B cell (primary cell): ENCODE data around the gene PFDN2. TPM values are rescaled to one million over a fixed set of nuclear protein-coding genes. Genes with fewer than 3 reads are reported as not detected.

Source experiments
- ATAC-seq: fragments of 200-7000 bp; cut with Tn5 transposase; one replicate; pipeline ENCODE4 v1.10.0; 2021; ENCODE audit warnings: low read depth, mild to moderate bottlenecking, moderate number of reproducible peaks, moderate library complexity
- CTCF ChIA-PET: fragments of 350-600 bp; sonication (Branson Sonifier 250); formaldehyde crosslinking; loops from one replicate; lab custom pipeline; 2021; ENCODE audit warnings: antibody characterized with exemption, inconsistent platforms; lab: Charles Lee
- POLR2A ChIA-PET: fragments of 350-600 bp; sonication (Branson Sonifier 250); formaldehyde crosslinking; loops from one replicate; lab custom pipeline; 2021; ENCODE audit warnings: antibody characterized with exemption; lab: Charles Lee
- DNase-seq: peaks from one replicate; pipeline ENCODE4 v3.0.0; 2013
- H2AFZ ChIP-seq: 2 replicates; pipeline ENCODE4 v1.6.1; 2012; ENCODE audit warnings: mild to moderate bottlenecking, low read depth, low read length; ENCODE audit not compliant: insufficient read depth, poor library complexity, severe bottlenecking
- H3K27ac ChIP-seq, 2 donors: 1 replicate in 1 of 2; 2 replicates in 1 of 2; pipeline ENCODE4 v1.5.1; 2012 to 2013; ENCODE audit warnings: low read length in 2 of 2, mild to moderate bottlenecking in 2 of 2, moderate library complexity in 1 of 2
- H3K27me3 ChIP-seq, 4 experiments: fragments of 200-600 bp in 1 of 4; sonication (generic) in 1 of 4; replicated peaks in 1 of 4; 1 replicate in 2 of 4; 2 replicates in 2 of 4; pipeline versions ENCODE4 v1.6.1 to v1.7.0; 2013 to 2016; ENCODE audit warnings: low read length in 3 of 4, mild to moderate bottlenecking in 2 of 4, mixed read lengths in 1 of 4, moderate library complexity in 1 of 4; ENCODE audit not compliant: insufficient read depth in 4 of 4, control insufficient read depth in 3 of 4; ENCODE audit errors: control extremely low read depth in 1 of 4
- H3K36me3 ChIP-seq, 2 experiments: replicated peaks in 1 of 2; 1 replicate in 1 of 2; 2 replicates in 1 of 2; pipeline versions ENCODE4 v1.6.1 to v1.7.1; 2013; ENCODE audit warnings: low read length in 1 of 2; ENCODE audit not compliant: insufficient read depth in 2 of 2, control insufficient read depth in 1 of 2; ENCODE audit errors: control extremely low read depth in 1 of 2, extremely low read depth in 1 of 2
- H3K4me1 ChIP-seq, 2 donors: fragments of 200-600 bp in 1 of 2; sonication (generic) in 1 of 2; 1 replicate in 1 of 2; 2 replicates in 1 of 2; pipeline versions ENCODE4 v1.5.1 to v1.6.1; 2013 to 2017; ENCODE audit warnings: low read length in 2 of 2; ENCODE audit not compliant: control insufficient read depth in 2 of 2, insufficient read depth in 2 of 2
- H3K4me2 ChIP-seq: replicated peaks from 2 replicates; pipeline ENCODE3; 2012; ENCODE audit warnings: mild to moderate bottlenecking, low read depth, low read length; ENCODE audit not compliant: poor library complexity, severe bottlenecking
- H3K4me3 ChIP-seq, 5 experiments: fragments of 200-600 bp in 1 of 5; sonication (generic) in 1 of 5; 1 replicate in 3 of 5; 2 replicates in 2 of 5; pipeline versions ENCODE4 v1.5.1 to v1.7.0; 2011 to 2016; ENCODE audit warnings: low read length in 4 of 5, mild to moderate bottlenecking in 4 of 5, low read depth in 2 of 5, control low read depth in 1 of 5, moderate library complexity in 1 of 5; ENCODE audit not compliant: insufficient read depth in 1 of 5; ENCODE audit errors: control extremely low read depth in 1 of 5, extremely low read depth in 1 of 5
- H3K79me2 ChIP-seq: fragments of 200-600 bp; sonication (generic); one replicate; pipeline ENCODE4 v1.6.0; 2016; ENCODE audit warnings: low read length; ENCODE audit not compliant: control insufficient read depth, insufficient read depth
- H3K9ac ChIP-seq: fragments of 200-600 bp; sonication (generic); 2 replicates; pipeline ENCODE4 v1.6.1; 2017; ENCODE audit warnings: mild to moderate bottlenecking, low read length, moderate library complexity
- H3K9me3 ChIP-seq, 3 donors: one replicate each; pipeline versions ENCODE4 v1.6.1 to v1.7.1; 2013; ENCODE audit warnings: low read length in 2 of 3; ENCODE audit not compliant: control insufficient read depth in 2 of 3, insufficient read depth in 1 of 3; ENCODE audit errors: control extremely low read depth in 1 of 3
- H4K20me1 ChIP-seq: 2 replicates; pipeline ENCODE4 v1.6.0; 2012; ENCODE audit warnings: mild to moderate bottlenecking, low read length; ENCODE audit not compliant: insufficient read depth, control insufficient read depth, poor library complexity, severe bottlenecking
- H3K27ac Mint-ChIP-seq: one replicate; pipeline ENCODE4 v1.8.0; 2021; ENCODE audit warnings: mixed read lengths
- H3K27me3 Mint-ChIP-seq: one replicate; pipeline ENCODE4 v1.8.0; 2021; ENCODE audit warnings: mixed read lengths
- H3K4me1 Mint-ChIP-seq: one replicate; pipeline ENCODE4 v1.8.0; 2021; ENCODE audit warnings: mixed read lengths
- H3K4me3 Mint-ChIP-seq: one replicate; pipeline ENCODE4 v1.8.0; 2021; ENCODE audit warnings: mixed read lengths
- H3K9me3 Mint-ChIP-seq: one replicate; pipeline ENCODE4 v1.8.0; 2022; ENCODE audit warnings: mixed read lengths; ENCODE audit not compliant: insufficient read depth
- CTCF ChIP-seq: fragments of 200-600 bp; IDR thresholded peaks from one replicate; pipeline ENCODE4 v1.8.0; 2022; ENCODE audit warnings: antibody characterized with exemption, mild to moderate bottlenecking
- EZH2 ChIP-seq: IDR thresholded peaks from 2 replicates; pipeline ENCODE4 v1.6.1; 2012; ENCODE audit warnings: borderline replicate concordance, low read depth, mild to moderate bottlenecking, moderate library complexity, low read length; ENCODE audit not compliant: insufficient read depth, poor library complexity, severe bottlenecking
- WGBS: methylation state at CpG from one replicate; pipeline ENCODE4 v1.1.5; 2013; ENCODE audit warnings: missing lambda C conversion rate; ENCODE audit not compliant: insufficient coverage; 5-methylcytosine and 5-hydroxymethylcytosine counted together
- intact Hi-C: fragments of 100-400 bp; cut with micrococcal nuclease; formaldehyde crosslinking; loops from one replicate; pipeline ENCODE4 v1.10.0; 2022
- polyA plus RNA-seq: library from polyadenylated mRNA; depleted of rRNA; stranded (reverse); fragments of >200 nt; gene quantifications from 2 replicates; pipeline ENCODE4 v1.2.3, GENCODE V29; 2012
- total RNA-seq, 2 donors: library from RNA; stranded (reverse); fragments of 120-200 nt in 1 of 2; gene quantifications; 1 replicate in 1 of 2; 2 replicates in 1 of 2; pipeline versions ENCODE4 v1.2.3 to v1.2.4, GENCODE V29; 2013 to 2022

PFDN2 gene
- total and polyA plus RNA-seq, 2 donors (not counting 1 experiment from before 2014, with no cell fraction given), result 29.9 to 43.2 TPM

- Histone ChIP-seq H3K27me3 (no peaks in the 10 kb centered on the region), H3K9ac (peak overlapping the region; percentile 92), H3K4me2 (peak overlapping the region; percentile 97), H4K20me1 (peaks cover 33% of the 10 kb centered on the region), H3K9me3 (no peaks in the 10 kb centered on the region), H2AFZ (peak overlapping the region; percentile 65), H3K4me3 (peak overlapping the region; percentile 76 to 97 (median 91)), H3K27ac (peak overlapping the region; percentile 95 to 96), H3K36me3 (peaks cover 2 to 8% of the 10 kb centered on the region in 2 experiments), H3K4me1 (peaks cover 45 to 61% of the 10 kb centered on the region in 2 donors), H3K79me2 (peaks cover 84% of the 10 kb centered on the region)
- ATAC-seq (peak; percentile 73), DNase-seq (peak; percentile 93)
- no peaks in the 10 kb centered on the region for H3K27me3 Mint-ChIP-seq
- TF ChIP-seq EZH2 (no peak), CTCF (no peak)
- peak overlapping the region; percentile 98 for H3K27ac Mint-ChIP-seq
- peak overlapping the region; percentile 100 for H3K4me3 Mint-ChIP-seq
- no peaks in the 10 kb centered on the region for H3K9me3 Mint-ChIP-seq
- ChIA-PET CTCF (interaction anchor here (0.7 to 8.9 kb wide), 14 partner anchors 15 to 317 kb away, joined by 3 to 142 read pairs (median 4); partner anchors contain the start of genes DEDD, KLHDC9, TOMM40L and USF1), POLR2A (interaction anchor here (0.6 to 6.8 kb wide), 9 partner anchors 18 to 117 kb away, joined by 3 to 108 read pairs (median 5); partner anchors contain the start of genes DEDD, KLHDC9, TSTD1 and UFC1)
- H3K4me1 Mint-ChIP-seq, result peaks cover 59% of the 10 kb centered on the region
- 5% methylated on average over 7 of the region's 10 CpGs for WGBS
- intact Hi-C loops, result loop anchor here (1.0 to 5.0 kb wide), 6 partner anchors 22 to 84 kb away; partner anchors contain the start of genes DEDD, F11R, KLHDC9 and UFC1
These were observed 49.3 kb downstream of the PFDN2 start for GRCh38 chr1:161068306-161069234.
